ENCODE measurements around the gene SPANXN4.

GRCh38 chrX:143017272-143017671, 8.5 kb upstream of the SPANXN4 start:
- TF ChIP-seq, protein P1, sequence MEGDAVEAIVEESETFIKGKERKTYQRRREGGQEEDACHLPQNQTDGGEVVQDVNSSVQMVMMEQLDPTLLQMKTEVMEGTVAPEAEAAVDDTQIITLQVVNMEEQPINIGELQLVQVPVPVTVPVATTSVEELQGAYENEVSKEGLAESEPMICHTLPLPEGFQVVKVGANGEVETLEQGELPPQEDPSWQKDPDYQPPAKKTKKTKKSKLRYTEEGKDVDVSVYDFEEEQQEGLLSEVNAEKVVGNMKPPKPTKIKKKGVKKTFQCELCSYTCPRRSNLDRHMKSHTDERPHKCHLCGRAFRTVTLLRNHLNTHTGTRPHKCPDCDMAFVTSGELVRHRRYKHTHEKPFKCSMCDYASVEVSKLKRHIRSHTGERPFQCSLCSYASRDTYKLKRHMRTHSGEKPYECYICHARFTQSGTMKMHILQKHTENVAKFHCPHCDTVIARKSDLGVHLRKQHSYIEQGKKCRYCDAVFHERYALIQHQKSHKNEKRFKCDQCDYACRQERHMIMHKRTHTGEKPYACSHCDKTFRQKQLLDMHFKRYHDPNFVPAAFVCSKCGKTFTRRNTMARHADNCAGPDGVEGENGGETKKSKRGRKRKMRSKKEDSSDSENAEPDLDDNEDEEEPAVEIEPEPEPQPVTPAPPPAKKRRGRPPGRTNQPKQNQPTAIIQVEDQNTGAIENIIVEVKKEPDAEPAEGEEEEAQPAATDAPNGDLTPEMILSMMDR (IDR thresholded peaks at IDR 0.05): no peak
- TF ChIP-seq, protein P2, sequence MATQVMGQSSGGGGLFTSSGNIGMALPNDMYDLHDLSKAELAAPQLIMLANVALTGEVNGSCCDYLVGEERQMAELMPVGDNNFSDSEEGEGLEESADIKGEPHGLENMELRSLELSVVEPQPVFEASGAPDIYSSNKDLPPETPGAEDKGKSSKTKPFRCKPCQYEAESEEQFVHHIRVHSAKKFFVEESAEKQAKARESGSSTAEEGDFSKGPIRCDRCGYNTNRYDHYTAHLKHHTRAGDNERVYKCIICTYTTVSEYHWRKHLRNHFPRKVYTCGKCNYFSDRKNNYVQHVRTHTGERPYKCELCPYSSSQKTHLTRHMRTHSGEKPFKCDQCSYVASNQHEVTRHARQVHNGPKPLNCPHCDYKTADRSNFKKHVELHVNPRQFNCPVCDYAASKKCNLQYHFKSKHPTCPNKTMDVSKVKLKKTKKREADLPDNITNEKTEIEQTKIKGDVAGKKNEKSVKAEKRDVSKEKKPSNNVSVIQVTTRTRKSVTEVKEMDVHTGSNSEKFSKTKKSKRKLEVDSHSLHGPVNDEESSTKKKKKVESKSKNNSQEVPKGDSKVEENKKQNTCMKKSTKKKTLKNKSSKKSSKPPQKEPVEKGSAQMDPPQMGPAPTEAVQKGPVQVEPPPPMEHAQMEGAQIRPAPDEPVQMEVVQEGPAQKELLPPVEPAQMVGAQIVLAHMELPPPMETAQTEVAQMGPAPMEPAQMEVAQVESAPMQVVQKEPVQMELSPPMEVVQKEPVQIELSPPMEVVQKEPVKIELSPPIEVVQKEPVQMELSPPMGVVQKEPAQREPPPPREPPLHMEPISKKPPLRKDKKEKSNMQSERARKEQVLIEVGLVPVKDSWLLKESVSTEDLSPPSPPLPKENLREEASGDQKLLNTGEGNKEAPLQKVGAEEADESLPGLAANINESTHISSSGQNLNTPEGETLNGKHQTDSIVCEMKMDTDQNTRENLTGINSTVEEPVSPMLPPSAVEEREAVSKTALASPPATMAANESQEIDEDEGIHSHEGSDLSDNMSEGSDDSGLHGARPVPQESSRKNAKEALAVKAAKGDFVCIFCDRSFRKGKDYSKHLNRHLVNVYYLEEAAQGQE (IDR thresholded peaks at IDR 0.05; ENCODE audit: insufficient read depth in 1 of 2, low read depth in 2 of 2, low read length in 1 of 2): no peak
- no peak for TF ChIP-seq TCF7L2 (IDR thresholded peaks at IDR 0.05; ENCODE audit: low read depth, low read length)
